Osteoblast (primary cell): ENCODE measurements around the gene PPIL4. TPM values are rescaled to one million over a fixed set of nuclear protein-coding genes. Genes with fewer than 3 reads are reported as not detected.

Source experiments
- DNase-seq: peaks from one replicate; pipeline ENCODE4 v3.0.0; 2011; ENCODE audit warnings: low spot score, mixed read lengths; ENCODE audit not compliant: insufficient read length; ENCODE audit errors: missing footprints
- H2AFZ ChIP-seq: 2 replicates; pipeline ENCODE4 v1.6.0; 2011; ENCODE audit warnings: mild to moderate bottlenecking, low read length
- H3K27ac ChIP-seq: 2 replicates; pipeline ENCODE4 v1.5.1; 2011; ENCODE audit warnings: mild to moderate bottlenecking, low read depth, low read length, moderate library complexity
- H3K27me3 ChIP-seq: 2 replicates; pipeline ENCODE4 v1.6.0; 2012; ENCODE audit warnings: mild to moderate bottlenecking, control low read depth, inconsistent platforms, low read length, moderate library complexity; ENCODE audit not compliant: insufficient read depth
- H3K36me3 ChIP-seq: 2 replicates; pipeline ENCODE4 v1.5.1; 2011; ENCODE audit warnings: mild to moderate bottlenecking, low read length, control low read depth, moderate library complexity; ENCODE audit not compliant: insufficient read depth
- H3K4me1 ChIP-seq: 2 replicates; pipeline ENCODE4 v1.5.1; 2011; ENCODE audit warnings: mild to moderate bottlenecking, low read length, control low read depth, moderate library complexity; ENCODE audit not compliant: insufficient read depth
- H3K4me2 ChIP-seq: 2 replicates; pipeline ENCODE4 v1.6.0; 2011; ENCODE audit warnings: mild to moderate bottlenecking, low read length; ENCODE audit not compliant: insufficient read depth
- H3K4me3 ChIP-seq: fragments of 200-600 bp; sonication (generic); 3 replicates; pipeline ENCODE4 v1.5.1; 2012; ENCODE audit warnings: mild to moderate bottlenecking, low read length, inconsistent platforms; ENCODE audit not compliant: insufficient read depth
- H3K79me2 ChIP-seq: 2 replicates; pipeline ENCODE4 v1.6.0; 2012; ENCODE audit warnings: mild to moderate bottlenecking, low read length, control low read depth, inconsistent platforms; ENCODE audit not compliant: insufficient read depth
- H3K9me3 ChIP-seq: 2 replicates; pipeline ENCODE4 v1.5.1; 2011; ENCODE audit warnings: low read depth, low read length, control low read depth
- H4K20me1 ChIP-seq: 2 replicates; pipeline ENCODE4 v1.6.0; 2012; ENCODE audit warnings: mild to moderate bottlenecking, low read length, control low read depth; ENCODE audit not compliant: insufficient read depth
- total RNA-seq: library from RNA; depleted of rRNA; stranded (reverse); fragments of >200 nt; gene quantifications from 2 replicates; pipeline ENCODE4 v1.2.3, GENCODE V29; 2012
- TF ChIP-seq, protein P1 (sequence below): IDR thresholded peaks from 2 replicates; pipeline ENCODE4 v1.5.1; 2011; ENCODE audit warnings: mild to moderate bottlenecking, low read depth, low read length, moderate library complexity; ENCODE audit errors: extremely low read depth

Gene PPIL4
- total RNA-seq, 1 donor: 33.3 TPM

DNA sequence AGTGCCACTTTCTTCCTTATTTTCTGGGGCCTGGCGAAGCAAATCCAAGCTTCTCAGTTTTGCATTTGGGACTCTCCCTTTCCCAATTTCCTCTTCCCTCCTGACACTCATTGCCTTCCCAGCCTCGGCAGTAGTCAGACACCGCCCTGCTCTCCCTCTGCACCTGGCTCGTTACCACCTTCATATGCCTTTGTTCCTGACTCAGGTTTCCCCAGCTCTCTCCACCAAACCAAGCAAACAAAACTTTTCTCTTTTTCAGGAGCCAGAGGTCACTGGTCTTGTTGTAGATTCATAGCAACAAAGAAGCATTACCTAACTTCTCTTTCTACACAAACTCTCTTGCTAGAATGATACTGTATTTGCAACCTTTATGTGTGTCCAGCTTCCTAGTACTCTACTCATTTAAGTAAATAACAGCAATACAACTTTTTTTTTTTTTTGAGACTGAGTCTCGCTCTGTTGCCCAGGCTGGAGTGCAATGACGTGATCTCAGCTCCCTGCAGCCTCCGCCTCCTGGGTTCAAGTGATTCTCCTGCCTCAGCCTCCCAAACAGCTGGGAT is 52.0 kb downstream of the PPIL4 start:
- DNase-seq: peak; percentile 13
- TF ChIP-seq, protein P1, sequence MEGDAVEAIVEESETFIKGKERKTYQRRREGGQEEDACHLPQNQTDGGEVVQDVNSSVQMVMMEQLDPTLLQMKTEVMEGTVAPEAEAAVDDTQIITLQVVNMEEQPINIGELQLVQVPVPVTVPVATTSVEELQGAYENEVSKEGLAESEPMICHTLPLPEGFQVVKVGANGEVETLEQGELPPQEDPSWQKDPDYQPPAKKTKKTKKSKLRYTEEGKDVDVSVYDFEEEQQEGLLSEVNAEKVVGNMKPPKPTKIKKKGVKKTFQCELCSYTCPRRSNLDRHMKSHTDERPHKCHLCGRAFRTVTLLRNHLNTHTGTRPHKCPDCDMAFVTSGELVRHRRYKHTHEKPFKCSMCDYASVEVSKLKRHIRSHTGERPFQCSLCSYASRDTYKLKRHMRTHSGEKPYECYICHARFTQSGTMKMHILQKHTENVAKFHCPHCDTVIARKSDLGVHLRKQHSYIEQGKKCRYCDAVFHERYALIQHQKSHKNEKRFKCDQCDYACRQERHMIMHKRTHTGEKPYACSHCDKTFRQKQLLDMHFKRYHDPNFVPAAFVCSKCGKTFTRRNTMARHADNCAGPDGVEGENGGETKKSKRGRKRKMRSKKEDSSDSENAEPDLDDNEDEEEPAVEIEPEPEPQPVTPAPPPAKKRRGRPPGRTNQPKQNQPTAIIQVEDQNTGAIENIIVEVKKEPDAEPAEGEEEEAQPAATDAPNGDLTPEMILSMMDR: no peak
- no peaks in the 10 kb centered on the region for H3K27me3 ChIP-seq

DNA sequence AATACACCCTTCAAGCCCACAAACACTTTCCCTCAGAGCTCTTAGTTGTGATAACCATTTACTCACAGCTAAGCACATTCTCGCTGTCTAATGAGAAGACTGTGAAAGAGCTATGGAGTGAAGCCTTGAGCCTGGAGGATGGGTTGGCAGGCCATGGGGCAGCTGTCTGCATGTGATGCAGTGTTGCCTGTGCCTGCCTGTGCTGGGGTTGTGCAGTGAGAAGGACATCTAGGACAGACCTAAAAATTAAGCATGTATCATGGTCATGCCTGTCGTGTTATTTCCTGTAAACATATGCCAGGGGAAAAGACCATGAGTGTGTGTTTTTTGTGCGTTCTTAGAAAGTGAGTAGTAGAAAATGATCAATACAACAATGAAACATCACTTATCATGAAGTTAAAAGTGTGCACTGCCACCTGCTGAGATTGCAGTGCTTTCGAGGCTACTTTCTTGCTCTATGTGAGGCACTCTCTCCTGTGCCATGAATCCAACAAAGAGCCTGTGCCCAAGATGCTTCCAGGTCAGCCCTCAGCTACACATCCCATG is 53.0 kb downstream of the PPIL4 start:
- H3K4me2 ChIP-seq: no peak overlapping the region
- no peak overlapping the region for H3K27ac ChIP-seq
- H3K9me3 ChIP-seq: no peaks in the 10 kb centered on the region
- no peaks in the 10 kb centered on the region for H3K27me3 ChIP-seq
- no peak overlapping the region for H3K4me3 ChIP-seq
- no peaks in the 10 kb centered on the region for H3K79me2 ChIP-seq
- no peak for DNase-seq
- no peak overlapping the region for H2AFZ ChIP-seq
- H3K4me1 ChIP-seq: no peaks in the 10 kb centered on the region
- no peaks in the 10 kb centered on the region for H4K20me1 ChIP-seq
- no peaks in the 10 kb centered on the region for H3K36me3 ChIP-seq
- TF ChIP-seq, protein P1: no peak

More for the DNA sequence above, 52.0 kb downstream of the PPIL4 start:
- no peak overlapping the region for H3K27ac ChIP-seq
- H3K4me2 ChIP-seq: no peak overlapping the region
- H3K36me3 ChIP-seq: no peaks in the 10 kb centered on the region
- H3K4me1 ChIP-seq: peaks cover 2% of the 10 kb centered on the region
- H4K20me1 ChIP-seq: no peaks in the 10 kb centered on the region
- H3K4me3 ChIP-seq: no peak overlapping the region
- H3K9me3 ChIP-seq: no peaks in the 10 kb centered on the region
- no peaks in the 10 kb centered on the region for H3K79me2 ChIP-seq
- no peak overlapping the region for H2AFZ ChIP-seq

DNA sequence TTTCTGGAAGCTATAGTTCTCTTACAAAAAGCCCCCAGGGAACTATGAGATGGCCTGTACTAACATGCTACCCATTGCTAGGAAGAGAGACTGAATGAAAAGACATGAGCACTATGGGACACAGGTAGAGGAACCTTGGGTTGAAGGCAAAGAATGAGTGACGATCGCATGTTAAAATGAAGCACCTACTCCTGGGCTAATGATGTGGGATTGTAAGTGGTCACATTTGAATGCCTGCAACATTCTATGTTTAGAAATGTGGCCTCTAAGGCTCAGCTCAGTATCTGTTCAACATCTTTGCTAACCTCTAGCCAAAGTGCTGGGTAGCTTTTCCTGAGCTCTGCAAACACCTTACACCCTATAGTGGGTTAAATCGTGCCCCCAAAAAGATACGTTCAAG is 55.9 kb downstream of the PPIL4 start:
- Histone ChIP-seq H3K9me3 (no peaks in the 10 kb centered on the region), H3K79me2 (no peaks in the 10 kb centered on the region), H3K4me3 (no peak overlapping the region), H3K27ac (no peak overlapping the region), H3K27me3 (no peaks in the 10 kb centered on the region), H3K4me2 (no peak overlapping the region), H4K20me1 (no peaks in the 10 kb centered on the region), H3K4me1 (peaks cover 4% of the 10 kb centered on the region), H3K36me3 (no peaks in the 10 kb centered on the region), H2AFZ (no peak overlapping the region)
- no peak for DNase-seq
- TF ChIP-seq, protein P1: no peak

DNA sequence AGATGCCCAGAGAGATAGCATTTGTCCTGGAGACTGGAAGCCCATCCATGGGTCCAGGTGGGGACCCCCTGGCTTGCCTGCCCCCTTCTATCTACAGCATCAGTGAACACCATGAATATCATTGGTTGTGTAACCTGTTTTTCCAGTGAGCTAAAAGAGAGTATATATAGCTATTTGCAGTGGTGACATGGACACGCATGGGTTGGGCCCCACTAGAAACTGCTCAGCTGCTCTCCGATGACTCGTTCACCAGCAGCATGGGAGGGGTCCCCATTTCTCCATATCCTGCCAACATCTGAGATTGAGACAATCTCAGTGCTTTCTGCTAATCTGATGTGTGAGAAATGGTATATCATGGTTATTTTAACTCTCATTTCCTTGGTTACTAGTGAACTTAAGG is 57.0 kb downstream of the PPIL4 start:
- DNase-seq: no peak
- TF ChIP-seq, protein P1: no peak
- H3K9me3 ChIP-seq: no peaks in the 10 kb centered on the region

More for the DNA sequence above, 57.0 kb downstream of the PPIL4 start:
- no peaks in the 10 kb centered on the region for H3K79me2 ChIP-seq
- no peak overlapping the region for H3K4me2 ChIP-seq
- peaks cover 9% of the 10 kb centered on the region for H3K4me1 ChIP-seq
- no peaks in the 10 kb centered on the region for H4K20me1 ChIP-seq
- no peak overlapping the region for H2AFZ ChIP-seq
- H3K27ac ChIP-seq: no peak overlapping the region
- no peak overlapping the region for H3K4me3 ChIP-seq
- no peaks in the 10 kb centered on the region for H3K36me3 ChIP-seq
- H3K27me3 ChIP-seq: no peaks in the 10 kb centered on the region
